NCI-H446 treated with DMSO at 0.1 percent for 48 hours (cell line): ENCODE data around the gene C1orf210.

Source experiments
- DNase-seq: peaks from one replicate; lab custom pipeline; 2025; lab: John Stamatoyannopoulos, UW

Gene C1orf210

GRCh38 chr1:43312663-43313515 lies 27.5 kb upstream of the C1orf210 start:
- no peak for DNase-seq

- DNase-seq: no peak
Measured at GRCh38 chr1:43312212-43312623, 26.8 kb upstream of the C1orf210 start.

- DNase-seq: no peak
Measured at GRCh38 chr1:43311521-43311920, 26.1 kb upstream of the C1orf210 start.

- DNase-seq: no peak
Measured at GRCh38 chr1:43309405-43310025, 24.1 kb upstream of the C1orf210 start.

GRCh38 chr1:43308635-43309404 lies 23.4 kb upstream of the C1orf210 start:
- DNase-seq: no peak

GRCh38 chr1:43307458-43308158 lies 22.2 kb upstream of the C1orf210 start:
- DNase-seq: no peak

DNA sequence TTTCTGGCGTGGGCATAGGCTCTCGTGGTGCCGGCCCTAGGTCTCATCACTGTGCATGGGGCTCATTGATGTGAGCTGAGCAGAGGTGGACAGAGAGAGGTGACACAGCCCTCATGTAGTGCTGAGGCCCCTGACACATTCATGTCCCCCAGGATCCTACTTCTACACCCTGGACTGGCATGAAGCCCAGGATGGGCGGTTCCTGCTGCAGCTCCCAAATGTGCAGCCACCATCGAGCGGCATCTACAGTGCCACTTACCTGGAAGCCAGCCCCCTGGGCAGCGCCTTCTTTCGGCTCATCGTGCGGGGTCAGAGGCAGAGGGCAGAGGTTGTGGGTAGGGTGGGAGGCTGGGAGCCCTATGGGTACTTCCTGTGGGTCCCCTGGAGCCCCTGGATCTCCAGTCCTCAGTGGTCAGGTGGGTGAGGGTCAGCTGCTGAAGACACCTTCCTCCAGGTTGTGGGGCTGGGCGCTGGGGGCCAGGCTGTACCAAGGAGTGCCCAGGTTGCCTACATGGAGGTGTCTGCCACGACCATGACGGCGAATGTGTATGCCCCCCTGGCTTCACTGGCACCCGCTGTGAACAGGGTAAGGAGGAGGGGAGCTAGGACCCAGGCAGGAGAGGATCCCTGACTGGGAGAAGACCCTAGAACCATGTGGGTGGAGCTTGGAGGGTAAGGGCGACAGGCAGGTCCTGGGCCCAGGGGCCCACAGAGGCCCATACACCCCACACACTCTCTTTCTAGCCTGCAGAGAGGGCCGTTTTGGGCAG lies 21.5 kb upstream of the C1orf210 start:
- DNase-seq: no peak

- DNase-seq: no peak
Measured at GRCh38 chr1:43305926-43306687, 20.7 kb upstream of the C1orf210 start.

- no peak for DNase-seq
Measured at GRCh38 chr1:43305461-43305860, 20.1 kb upstream of the C1orf210 start.

DNA sequence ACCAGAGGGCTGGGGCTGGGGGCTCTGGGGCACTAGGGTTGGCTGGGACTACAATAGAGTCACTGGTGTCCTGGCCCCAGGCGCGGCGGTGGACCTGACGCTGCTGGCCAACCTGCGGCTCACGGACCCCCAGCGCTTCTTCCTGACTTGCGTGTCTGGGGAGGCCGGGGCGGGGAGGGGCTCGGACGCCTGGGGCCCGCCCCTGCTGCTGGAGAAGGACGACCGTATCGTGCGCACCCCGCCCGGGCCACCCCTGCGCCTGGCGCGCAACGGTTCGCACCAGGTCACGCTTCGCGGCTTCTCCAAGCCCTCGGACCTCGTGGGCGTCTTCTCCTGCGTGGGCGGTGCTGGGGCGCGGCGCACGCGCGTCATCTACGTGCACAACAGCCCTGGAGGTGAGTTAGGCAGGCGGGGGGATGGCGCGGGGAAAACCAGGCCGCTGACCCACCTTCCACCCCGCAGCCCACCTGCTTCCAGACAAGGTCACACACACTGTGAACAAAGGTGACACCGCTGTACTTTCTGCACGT lies 19.5 kb upstream of the C1orf210 start:
- DNase-seq: no peak

DNA sequence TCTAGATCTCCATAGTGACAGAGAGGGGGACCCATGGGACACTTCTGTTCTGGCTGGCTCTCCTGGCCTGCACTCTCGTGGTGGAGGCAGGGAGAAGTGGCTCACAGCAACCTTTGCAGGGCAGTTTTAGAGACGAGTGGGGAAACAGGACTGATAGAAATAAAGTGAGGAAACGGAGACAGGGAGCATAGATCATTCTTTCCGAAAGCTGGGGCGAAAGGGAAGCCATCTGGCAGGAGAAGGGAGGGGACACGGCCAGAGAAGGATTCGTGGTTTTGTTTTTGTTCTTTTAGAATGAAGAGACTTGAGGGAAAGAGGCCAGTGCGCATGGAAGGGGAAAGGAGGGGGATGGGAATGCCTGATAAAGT lies 18.9 kb upstream of the C1orf210 start:
- no peak for DNase-seq

DNA sequence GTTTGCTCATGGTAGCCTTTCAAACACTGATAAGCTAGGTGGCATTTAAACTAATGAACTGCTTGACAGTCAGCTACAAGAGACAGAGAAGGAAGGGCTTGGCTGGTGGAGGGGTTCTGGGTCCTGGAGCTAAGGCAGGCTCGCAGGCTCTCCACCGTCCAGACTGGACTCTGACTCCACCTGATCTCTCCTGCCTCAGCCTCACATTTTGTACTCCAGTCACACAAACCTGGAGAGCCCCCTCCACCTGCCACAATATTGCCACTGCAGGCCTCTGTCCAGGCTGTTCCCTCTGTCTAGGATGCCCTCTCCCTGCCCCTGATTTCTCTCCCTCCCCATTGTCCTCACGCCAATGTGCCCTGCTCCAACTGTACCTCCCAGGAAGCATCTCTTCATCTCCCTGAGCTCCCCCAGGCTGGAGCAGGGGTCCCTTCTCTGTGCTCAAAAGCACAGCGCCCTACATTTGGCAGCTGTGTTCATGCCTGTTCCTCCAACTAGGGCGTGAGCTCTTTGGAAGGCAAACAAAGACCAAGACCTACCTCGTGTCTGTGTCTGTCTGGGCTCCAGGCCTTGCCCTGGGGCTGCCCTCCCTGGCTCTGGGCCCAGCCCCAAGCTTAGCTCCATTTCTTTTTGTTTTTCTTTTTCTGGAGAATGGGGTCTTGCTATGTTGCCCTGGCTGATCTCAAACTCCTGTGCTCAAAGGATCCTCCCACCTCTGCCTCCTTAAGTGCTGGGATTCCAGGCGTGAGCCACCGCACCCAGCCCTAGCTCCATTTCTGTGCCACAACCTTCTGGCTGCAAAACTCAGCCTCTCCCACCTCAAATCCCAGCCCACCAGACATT lies 18.3 kb upstream of the C1orf210 start:
- DNase-seq: no peak

- DNase-seq: no peak
Measured at GRCh38 chr1:43302721-43303470, 17.5 kb upstream of the C1orf210 start.

- no peak for DNase-seq
Measured at GRCh38 chr1:43302201-43302600, 16.8 kb upstream of the C1orf210 start.

DNA sequence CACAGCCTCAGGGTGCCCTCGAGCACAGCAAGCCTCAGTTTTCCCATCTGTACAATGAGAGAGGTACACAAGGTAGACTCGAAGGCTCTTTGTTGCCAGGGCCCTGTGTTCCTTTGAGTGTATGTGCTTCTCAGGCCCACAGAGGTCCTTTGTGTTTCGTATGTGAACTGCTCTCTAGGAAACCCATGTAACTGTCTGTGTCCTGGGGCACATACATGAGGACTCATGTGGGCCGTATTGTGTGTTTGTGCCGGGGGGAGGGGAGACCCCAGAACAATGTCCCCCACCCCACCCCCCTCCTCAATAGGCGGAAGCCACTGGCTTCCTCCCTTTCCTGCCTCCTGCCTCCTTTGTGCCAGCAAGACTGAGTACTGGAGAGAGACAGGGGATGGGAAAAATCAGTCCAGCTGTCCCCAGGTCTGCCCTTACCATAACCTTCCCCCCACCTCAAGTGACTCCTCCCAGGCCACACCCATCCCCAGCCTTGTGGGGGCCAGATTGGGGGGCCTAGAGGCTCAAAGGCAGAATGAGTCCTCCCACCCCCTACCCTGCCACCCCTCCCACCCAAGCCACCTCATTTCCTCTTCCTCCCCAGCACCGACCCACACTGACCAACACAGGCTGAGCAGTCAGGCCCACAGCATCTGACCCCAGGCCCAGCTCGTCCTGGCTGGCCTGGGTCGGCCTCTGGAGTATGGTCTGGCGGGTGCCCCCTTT lies 15.2 kb upstream of the C1orf210 start, which contains the start of gene TIE1:
TIE1 (plus strand) TSS at position 605 of the 717 bp plus-strand sequence; CDS start at position 695, 90 bp downstream.
- DNase-seq: no peak

DNA sequence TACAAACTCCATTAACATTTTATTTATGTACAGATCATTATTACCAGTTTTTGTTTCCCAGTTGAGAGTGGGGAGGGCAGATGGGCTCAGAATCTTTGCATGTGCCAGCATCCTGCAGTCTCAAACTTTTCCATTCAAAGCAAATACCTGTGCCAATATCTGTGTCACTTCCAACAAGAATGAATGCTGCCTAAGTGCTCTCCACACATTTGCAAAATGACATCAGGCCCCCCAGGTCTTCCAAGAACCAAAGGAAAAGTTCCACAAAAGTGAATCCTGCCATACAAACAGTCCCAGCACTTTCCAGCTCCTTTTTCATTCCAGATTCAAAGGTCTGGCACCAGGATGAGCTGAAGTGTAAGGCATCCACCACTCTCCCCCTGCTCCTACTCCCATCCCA lies 13.7 kb upstream of the C1orf210 start:
- no peak for DNase-seq

DNA sequence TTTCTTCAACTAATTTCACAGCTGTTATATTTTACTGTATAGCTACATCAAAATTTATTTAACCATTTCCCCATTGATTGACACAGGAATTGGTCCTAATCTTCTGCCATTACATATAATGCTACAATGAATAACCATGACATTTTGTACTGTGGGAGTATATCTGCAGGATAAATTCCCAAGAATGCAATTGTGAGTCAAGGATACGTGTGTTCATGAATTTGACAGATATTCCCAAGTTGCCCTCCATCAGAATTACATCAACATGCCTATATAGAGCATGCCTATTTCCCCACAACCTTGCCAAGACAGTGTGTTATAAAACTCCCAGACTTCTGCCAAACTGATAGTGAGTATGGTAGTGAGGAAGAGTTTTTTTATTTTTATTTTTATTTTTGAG lies 12.7 kb upstream of the C1orf210 start:
- DNase-seq: no peak

- DNase-seq: no peak
Measured at GRCh38 chr1:43296207-43296606, 10.8 kb upstream of the C1orf210 start.
